ENCODE results near the gene POLR1A. TPM values are rescaled to one million over a fixed set of nuclear protein-coding genes. Genes with fewer than 3 reads are reported as not detected.

Gene POLR1A
- total and polyA plus RNA-seq, 2 of the 13 experiments (the other 11 are each of a cell fraction or from before 2014, with no cell fraction given), result 7.2 to 39.9 TPM

DNA sequence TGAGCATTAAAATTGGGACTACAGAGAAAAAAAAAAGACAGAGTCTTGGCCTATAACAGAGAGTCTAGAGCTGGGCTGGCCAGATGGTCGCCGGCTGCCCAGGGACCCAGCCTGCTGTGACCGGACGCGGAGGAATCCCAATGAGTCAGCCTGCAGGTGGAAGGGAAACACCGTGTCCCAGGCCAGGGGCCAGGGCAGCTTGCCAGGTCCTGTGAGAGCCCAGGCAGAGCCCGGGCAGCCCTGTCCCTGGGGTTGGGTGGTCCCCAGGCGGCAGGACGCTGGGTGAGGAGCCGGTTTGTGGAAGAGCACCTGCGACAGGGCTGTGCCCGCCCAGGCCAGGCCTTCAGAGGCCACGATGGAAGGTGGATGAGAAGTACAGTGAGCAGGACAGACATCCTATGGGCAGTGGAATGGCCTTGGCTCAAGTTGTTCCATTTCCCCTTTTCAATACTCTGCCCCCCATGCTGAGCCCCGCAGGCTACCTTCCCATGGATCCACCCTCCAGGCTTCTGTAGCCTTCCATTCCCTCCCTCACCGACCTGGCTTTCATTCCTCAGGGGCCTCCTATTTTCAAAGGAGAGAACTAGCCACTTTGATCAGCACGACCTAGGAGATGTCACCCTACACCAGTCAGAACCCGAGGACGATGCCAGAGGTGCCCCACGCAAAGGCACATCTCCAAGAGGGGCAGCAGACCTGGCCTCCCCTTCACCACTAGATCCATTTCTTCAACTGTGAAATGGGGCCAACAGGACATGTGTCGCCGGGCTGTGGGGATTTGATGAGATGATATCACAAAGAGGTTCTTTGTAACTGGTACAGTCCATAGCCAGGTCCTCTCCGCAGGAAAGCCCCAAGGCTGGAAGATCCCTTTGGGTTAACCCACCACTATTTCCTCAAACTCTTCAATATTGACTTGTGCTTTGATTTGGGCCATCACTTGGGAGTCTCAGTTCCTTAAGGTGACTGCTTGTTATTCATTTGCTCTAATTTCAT lies 87.5 kb downstream of the POLR1A start:
- Histone ChIP-seq H3K27me3 (ENCODE audit: control insufficient read depth in 1 of 2, insufficient read depth in 2 of 2, low read length in 2 of 2) (peaks cover 0 to 10% of the 10 kb centered on the region in 2 experiments; a peak in 2 of 5 replicates), H3K36me3 (replicated peaks in 1 of 2; ENCODE audit: control insufficient read depth in 1 of 2, insufficient read depth in 2 of 2, low read length in 2 of 2) (no peaks in the 10 kb centered on the region), H3K9ac (ENCODE audit: insufficient read depth, low read depth, low read length) (no peak overlapping the region), H2AFZ (ENCODE audit: low read length) (no peak overlapping the region), H3K4me3 (replicated peaks in 1 of 3; ENCODE audit: insufficient read depth in 1 of 3, low read depth in 2 of 3, low read length in 3 of 3) (no peak overlapping the region), H3K4me1 (ENCODE audit: insufficient read depth, low read length) (peaks cover 12% of the 10 kb centered on the region), H3K79me2 (ENCODE audit: insufficient read depth, low read length) (no peaks in the 10 kb centered on the region), H3K4me2 (ENCODE audit: low read depth, low read length) (no peak overlapping the region), H3K9me3 (ENCODE audit: low read length) (peaks cover 4% of the 10 kb centered on the region), H3K27ac (ENCODE audit: extremely low read length, insufficient read depth, low read length) (no peak overlapping the region), H4K20me1 (ENCODE audit: insufficient read depth, low read length) (no peaks in the 10 kb centered on the region)
- 51% methylated on average over 22 of the region's 22 CpGs for WGBS (ENCODE audit: low lambda C conversion rate)
- no peak for TF ChIP-seq BRCA1 (CRISPR knock-in tag; IDR thresholded peaks at IDR 0.05)
- no peak for TF ChIP-seq ATF7-NPFF (CRISPR knock-in tag; IDR thresholded peaks at IDR 0.05; ENCODE audit: low read depth)
- TF ChIP-seq FOSL2 (CRISPR knock-in tag; IDR thresholded peaks at IDR 0.05), result peak; percentile 66
- ChIA-PET POLR2A (no interaction called here), CTCF (ENCODE audit: low intra/inter-chr PET ratio, low total read pairs) (no interaction called here)
- ATAC-seq (peak; percentile 14), DNase-seq (ENCODE audit: low spot score) (no peak), FAIRE-seq (no peak)
- in situ Hi-C loops (cut with HindIII; ENCODE audit: extremely low pct_ligation_motif_present, low pct_unique_long_range_greater_than_20kb), result no loop called here
- intact Hi-C loops (cut with micrococcal nuclease; ENCODE audit: unreplicated experiment), result no loop called here
- no TSS peak for BruUV-seq (replicated peaks)

DNA sequence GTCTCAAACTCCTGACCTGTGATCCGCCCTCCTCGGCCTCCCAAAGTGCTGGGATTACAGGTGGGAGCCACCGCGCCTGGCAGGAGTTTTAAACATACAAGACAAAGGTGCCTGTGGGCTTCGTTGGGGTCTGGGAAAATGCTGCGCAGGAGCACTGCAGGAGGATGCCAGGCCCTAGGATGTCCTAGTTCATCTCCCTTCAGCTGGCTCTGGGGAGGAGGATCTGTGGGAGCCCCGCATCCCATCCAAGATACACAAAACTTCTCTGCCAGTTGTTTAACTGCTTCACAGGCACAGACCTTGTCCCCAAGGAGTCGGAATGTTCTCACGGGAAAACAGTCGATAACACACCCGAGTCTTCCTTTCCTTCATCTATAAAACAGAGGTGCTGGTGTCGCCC lies 89.1 kb downstream of the POLR1A start:
- no peak for DNase-seq (ENCODE audit: low spot score)
- H3K9ac ChIP-seq (ENCODE audit: insufficient read depth, low read depth, low read length), result no peak overlapping the region
- H3K36me3 ChIP-seq (replicated peaks in 1 of 2; ENCODE audit: control insufficient read depth in 1 of 2, insufficient read depth in 2 of 2, low read length in 2 of 2), result no peaks in the 10 kb centered on the region
- H4K20me1 ChIP-seq (ENCODE audit: insufficient read depth, low read length), result no peaks in the 10 kb centered on the region
- H3K4me1 ChIP-seq (ENCODE audit: insufficient read depth, low read length), result no peaks in the 10 kb centered on the region
- FAIRE-seq, result no peak
- no peak for ATAC-seq
- H3K79me2 ChIP-seq (ENCODE audit: insufficient read depth, low read length), result no peaks in the 10 kb centered on the region
- no peak overlapping the region for H3K4me3 ChIP-seq (replicated peaks in 1 of 3; ENCODE audit: insufficient read depth in 1 of 3, low read depth in 2 of 3, low read length in 3 of 3)
- CTCF ChIA-PET (ENCODE audit: low intra/inter-chr PET ratio, low total read pairs), result no interaction called here
- peaks cover 4% of the 10 kb centered on the region for H3K9me3 ChIP-seq (ENCODE audit: low read length)
- 53% methylated on average over 12 of the region's 12 CpGs for WGBS (ENCODE audit: low lambda C conversion rate)
- BruUV-seq (replicated peaks), result no TSS peak
- no peak overlapping the region for H2AFZ ChIP-seq (ENCODE audit: low read length)
- POLR2A ChIA-PET, result no interaction called here
- intact Hi-C loops (cut with micrococcal nuclease; ENCODE audit: unreplicated experiment) (no loop called here), in situ Hi-C loops (cut with HindIII; ENCODE audit: extremely low pct_ligation_motif_present, low pct_unique_long_range_greater_than_20kb) (no loop called here)
- H3K4me2 ChIP-seq (ENCODE audit: low read depth, low read length), result no peak overlapping the region
- peaks cover 0 to 10% of the 10 kb centered on the region in 2 experiments; a peak in 2 of 5 replicates for H3K27me3 ChIP-seq (ENCODE audit: control insufficient read depth in 1 of 2, insufficient read depth in 2 of 2, low read length in 2 of 2)
- H3K27ac ChIP-seq (ENCODE audit: extremely low read length, insufficient read depth, low read length), result no peak overlapping the region
- TF ChIP-seq ZNF775 (CRISPR knock-in tag; IDR thresholded peaks at IDR 0.05; ENCODE audit: borderline replicate concordance) (no peak), HNRNPL (IDR thresholded peaks at IDR 0.05; ENCODE audit: low read depth, low read length) (no peak), YEATS2 (CRISPR knock-in tag; IDR thresholded peaks at IDR 0.05; ENCODE audit: borderline replicate concordance) (no peak), ETV5 (CRISPR knock-in tag; IDR thresholded peaks at IDR 0.05; ENCODE audit: borderline replicate concordance) (no peak), CBFB (CRISPR knock-in tag; IDR thresholded peaks at IDR 0.05) (no peak), ZNF589 (CRISPR knock-in tag; conservative IDR thresholded peaks at IDR 0.05) (no peak), ZNF737 (CRISPR knock-in tag; IDR thresholded peaks at IDR 0.05; ENCODE audit: borderline replicate concordance) (no peak), PHF21A (CRISPR knock-in tag; IDR thresholded peaks at IDR 0.05) (no peak), POLR2AphosphoS2 (IDR thresholded peaks at IDR 0.05; ENCODE audit: low read depth, low read length) (no peak), KMT2B (CRISPR knock-in tag; IDR thresholded peaks at IDR 0.05) (no peak)
- TF ChIP-seq, protein P1, sequence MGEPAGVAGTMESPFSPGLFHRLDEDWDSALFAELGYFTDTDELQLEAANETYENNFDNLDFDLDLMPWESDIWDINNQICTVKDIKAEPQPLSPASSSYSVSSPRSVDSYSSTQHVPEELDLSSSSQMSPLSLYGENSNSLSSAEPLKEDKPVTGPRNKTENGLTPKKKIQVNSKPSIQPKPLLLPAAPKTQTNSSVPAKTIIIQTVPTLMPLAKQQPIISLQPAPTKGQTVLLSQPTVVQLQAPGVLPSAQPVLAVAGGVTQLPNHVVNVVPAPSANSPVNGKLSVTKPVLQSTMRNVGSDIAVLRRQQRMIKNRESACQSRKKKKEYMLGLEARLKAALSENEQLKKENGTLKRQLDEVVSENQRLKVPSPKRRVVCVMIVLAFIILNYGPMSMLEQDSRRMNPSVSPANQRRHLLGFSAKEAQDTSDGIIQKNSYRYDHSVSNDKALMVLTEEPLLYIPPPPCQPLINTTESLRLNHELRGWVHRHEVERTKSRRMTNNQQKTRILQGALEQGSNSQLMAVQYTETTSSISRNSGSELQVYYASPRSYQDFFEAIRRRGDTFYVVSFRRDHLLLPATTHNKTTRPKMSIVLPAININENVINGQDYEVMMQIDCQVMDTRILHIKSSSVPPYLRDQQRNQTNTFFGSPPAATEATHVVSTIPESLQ (CRISPR knock-in tag; conservative IDR thresholded peaks at IDR 0.05), result no peak
- TF ChIP-seq, protein P2, sequence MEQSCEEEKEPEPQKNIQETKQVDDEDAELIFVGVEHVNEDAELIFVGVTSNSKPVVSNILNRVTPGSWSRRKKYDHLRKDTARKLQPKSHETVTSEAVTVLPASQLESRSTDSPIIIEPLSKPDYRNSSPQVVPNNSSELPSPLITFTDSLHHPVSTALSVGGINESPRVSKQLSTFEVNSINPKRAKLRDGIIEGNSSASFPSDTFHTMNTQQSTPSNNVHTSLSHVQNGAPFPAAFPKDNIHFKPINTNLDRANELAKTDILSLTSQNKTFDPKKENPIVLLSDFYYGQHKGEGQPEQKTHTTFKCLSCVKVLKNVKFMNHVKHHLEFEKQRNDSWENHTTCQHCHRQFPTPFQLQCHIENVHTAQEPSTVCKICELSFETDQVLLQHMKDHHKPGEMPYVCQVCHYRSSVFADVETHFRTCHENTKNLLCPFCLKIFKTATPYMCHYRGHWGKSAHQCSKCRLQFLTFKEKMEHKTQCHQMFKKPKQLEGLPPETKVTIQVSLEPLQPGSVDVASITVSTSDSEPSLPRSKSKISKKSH (CRISPR knock-in tag; IDR thresholded peaks at IDR 0.05; ENCODE audit: borderline replicate concordance), result no peak
